HEK293 (cell line): ENCODE measurements around the gene RANGRF.

Experiments used
- KLF7 ChIP-seq: fragments of 450-650 bp; formaldehyde crosslinking; IDR thresholded peaks from 2 replicates; pipeline ENCODE4 v1.5.1; 2016; ENCODE audit warnings: missing biosample characterization, missing genetic modification characterization, borderline replicate concordance
- SETDB1 ChIP-seq: IDR thresholded peaks from one replicate; pipeline ENCODE4 v1.6.1; 2017; ENCODE audit warnings: mild to moderate bottlenecking, low read length, moderate library complexity, mixed read lengths; ENCODE audit not compliant: insufficient read length
- ZBTB21 ChIP-seq: fragments of 450-650 bp; formaldehyde crosslinking; IDR thresholded peaks from 2 replicates; pipeline ENCODE4 v1.5.1; 2017; ENCODE audit warnings: missing biosample characterization, missing genetic modification characterization
- ZNF114 ChIP-seq: fragments of 450-650 bp; formaldehyde crosslinking; IDR thresholded peaks from 2 replicates; pipeline ENCODE4 v1.5.0; 2017; ENCODE audit warnings: missing biosample characterization, missing genetic modification characterization
- ZNF174 ChIP-seq: fragments of 450-650 bp; formaldehyde crosslinking; IDR thresholded peaks from 2 replicates; pipeline ENCODE4 v1.5.0; 2017; ENCODE audit warnings: missing biosample characterization, mild to moderate bottlenecking, missing genetic modification characterization
- ZNF629 ChIP-seq: fragments of 450-650 bp; formaldehyde crosslinking; IDR thresholded peaks from 2 replicates; pipeline ENCODE4 v1.5.1; 2017; ENCODE audit warnings: missing biosample characterization, missing genetic modification characterization
- ZNF707 ChIP-seq: fragments of 450-650 bp; formaldehyde crosslinking; IDR thresholded peaks from 2 replicates; pipeline ENCODE4 v1.5.1; 2016; ENCODE audit warnings: missing biosample characterization, missing genetic modification characterization
- TF ChIP-seq, protein P1 (sequence below): fragments of 450-650 bp; formaldehyde crosslinking; conservative IDR thresholded peaks from 2 replicates; pipeline ENCODE4 v1.5.1; 2016; ENCODE audit warnings: low read depth, missing biosample characterization, missing genetic modification characterization
- TF ChIP-seq, protein P2 (sequence below): fragments of 450-650 bp; formaldehyde crosslinking; IDR thresholded peaks from 2 replicates; pipeline ENCODE4 v1.5.1; 2016; ENCODE audit warnings: missing biosample characterization, missing genetic modification characterization, borderline replicate concordance
- TF ChIP-seq, protein P3 (sequence below): fragments of 450-650 bp; formaldehyde crosslinking; IDR thresholded peaks from 2 replicates; pipeline ENCODE4 v1.5.1; 2016; ENCODE audit warnings: missing biosample characterization, missing genetic modification characterization, low read depth
- TF ChIP-seq, protein P4 (sequence below): sonication (generic); formaldehyde crosslinking; IDR thresholded peaks from 2 replicates; pipeline ENCODE4 v1.8.1; 2022; ENCODE audit warnings: mild to moderate bottlenecking, moderate library complexity, missing genetic modification reagents
- TF ChIP-seq, protein P5 (sequence below): fragments of 450-650 bp; formaldehyde crosslinking; IDR thresholded peaks from 2 replicates; pipeline ENCODE4 v1.5.1; 2016; ENCODE audit warnings: missing biosample characterization, missing genetic modification characterization

DNA sequence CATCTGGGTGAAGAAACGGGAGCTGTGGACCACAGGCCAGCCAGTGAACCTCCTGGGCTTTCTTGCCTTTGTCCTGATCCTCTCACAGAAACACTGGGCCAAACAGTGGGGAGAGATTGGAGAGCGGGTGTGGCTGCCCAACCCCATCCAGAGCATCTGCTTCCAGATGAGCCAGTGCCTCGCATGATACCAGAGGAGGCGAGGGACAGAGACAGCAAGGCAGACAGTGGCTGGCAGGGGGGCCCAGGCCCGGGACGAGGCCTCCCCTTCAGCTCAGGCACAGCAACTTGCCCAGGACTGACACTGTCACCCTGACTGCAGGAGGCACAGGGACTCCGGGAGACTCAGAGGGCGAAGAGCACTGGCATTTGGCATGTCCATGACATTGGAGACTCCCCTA lies 33.6 kb downstream of the RANGRF start:
- TF ChIP-seq, protein P1, sequence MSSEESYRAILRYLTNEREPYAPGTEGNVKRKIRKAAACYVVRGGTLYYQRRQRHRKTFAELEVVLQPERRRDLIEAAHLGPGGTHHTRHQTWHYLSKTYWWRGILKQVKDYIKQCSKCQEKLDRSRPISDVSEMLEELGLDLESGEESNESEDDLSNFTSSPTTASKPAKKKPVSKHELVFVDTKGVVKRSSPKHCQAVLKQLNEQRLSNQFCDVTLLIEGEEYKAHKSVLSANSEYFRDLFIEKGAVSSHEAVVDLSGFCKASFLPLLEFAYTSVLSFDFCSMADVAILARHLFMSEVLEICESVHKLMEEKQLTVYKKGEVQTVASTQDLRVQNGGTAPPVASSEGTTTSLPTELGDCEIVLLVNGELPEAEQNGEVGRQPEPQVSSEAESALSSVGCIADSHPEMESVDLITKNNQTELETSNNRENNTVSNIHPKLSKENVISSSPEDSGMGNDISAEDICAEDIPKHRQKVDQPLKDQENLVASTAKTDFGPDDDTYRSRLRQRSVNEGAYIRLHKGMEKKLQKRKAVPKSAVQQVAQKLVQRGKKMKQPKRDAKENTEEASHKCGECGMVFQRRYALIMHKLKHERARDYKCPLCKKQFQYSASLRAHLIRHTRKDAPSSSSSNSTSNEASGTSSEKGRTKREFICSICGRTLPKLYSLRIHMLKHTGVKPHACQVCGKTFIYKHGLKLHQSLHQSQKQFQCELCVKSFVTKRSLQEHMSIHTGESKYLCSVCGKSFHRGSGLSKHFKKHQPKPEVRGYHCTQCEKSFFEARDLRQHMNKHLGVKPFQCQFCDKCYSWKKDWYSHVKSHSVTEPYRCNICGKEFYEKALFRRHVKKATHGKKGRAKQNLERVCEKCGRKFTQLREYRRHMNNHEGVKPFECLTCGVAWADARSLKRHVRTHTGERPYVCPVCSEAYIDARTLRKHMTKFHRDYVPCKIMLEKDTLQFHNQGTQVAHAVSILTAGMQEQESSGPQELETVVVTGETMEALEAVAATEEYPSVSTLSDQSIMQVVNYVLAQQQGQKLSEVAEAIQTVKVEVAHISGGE (tag by site-specific recombination) = no peak
- no peak for TF ChIP-seq ZNF707 (tag by site-specific recombination)
- no peak for TF ChIP-seq ZBTB21 (tag by site-specific recombination)
- no peak for TF ChIP-seq SETDB1
- no peak for TF ChIP-seq ZNF114 (tag by site-specific recombination)
- TF ChIP-seq KLF7 (tag by site-specific recombination) = no peak
- no peak for TF ChIP-seq ZNF174 (tag by site-specific recombination)
- TF ChIP-seq, protein P2, sequence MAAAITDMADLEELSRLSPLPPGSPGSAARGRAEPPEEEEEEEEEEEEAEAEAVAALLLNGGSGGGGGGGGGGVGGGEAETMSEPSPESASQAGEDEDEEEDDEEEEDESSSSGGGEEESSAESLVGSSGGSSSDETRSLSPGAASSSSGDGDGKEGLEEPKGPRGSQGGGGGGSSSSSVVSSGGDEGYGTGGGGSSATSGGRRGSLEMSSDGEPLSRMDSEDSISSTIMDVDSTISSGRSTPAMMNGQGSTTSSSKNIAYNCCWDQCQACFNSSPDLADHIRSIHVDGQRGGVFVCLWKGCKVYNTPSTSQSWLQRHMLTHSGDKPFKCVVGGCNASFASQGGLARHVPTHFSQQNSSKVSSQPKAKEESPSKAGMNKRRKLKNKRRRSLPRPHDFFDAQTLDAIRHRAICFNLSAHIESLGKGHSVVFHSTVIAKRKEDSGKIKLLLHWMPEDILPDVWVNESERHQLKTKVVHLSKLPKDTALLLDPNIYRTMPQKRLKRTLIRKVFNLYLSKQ (tag by site-specific recombination) = no peak
- TF ChIP-seq, protein P3, sequence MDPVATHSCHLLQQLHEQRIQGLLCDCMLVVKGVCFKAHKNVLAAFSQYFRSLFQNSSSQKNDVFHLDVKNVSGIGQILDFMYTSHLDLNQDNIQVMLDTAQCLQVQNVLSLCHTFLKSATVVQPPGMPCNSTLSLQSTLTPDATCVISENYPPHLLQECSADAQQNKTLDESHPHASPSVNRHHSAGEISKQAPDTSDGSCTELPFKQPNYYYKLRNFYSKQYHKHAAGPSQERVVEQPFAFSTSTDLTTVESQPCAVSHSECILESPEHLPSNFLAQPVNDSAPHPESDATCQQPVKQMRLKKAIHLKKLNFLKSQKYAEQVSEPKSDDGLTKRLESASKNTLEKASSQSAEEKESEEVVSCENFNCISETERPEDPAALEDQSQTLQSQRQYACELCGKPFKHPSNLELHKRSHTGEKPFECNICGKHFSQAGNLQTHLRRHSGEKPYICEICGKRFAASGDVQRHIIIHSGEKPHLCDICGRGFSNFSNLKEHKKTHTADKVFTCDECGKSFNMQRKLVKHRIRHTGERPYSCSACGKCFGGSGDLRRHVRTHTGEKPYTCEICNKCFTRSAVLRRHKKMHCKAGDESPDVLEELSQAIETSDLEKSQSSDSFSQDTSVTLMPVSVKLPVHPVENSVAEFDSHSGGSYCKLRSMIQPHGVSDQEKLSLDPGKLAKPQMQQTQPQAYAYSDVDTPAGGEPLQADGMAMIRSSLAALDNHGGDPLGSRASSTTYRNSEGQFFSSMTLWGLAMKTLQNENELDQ (tag by site-specific recombination) = no peak
- no peak for TF ChIP-seq ZNF629
- TF ChIP-seq, protein P4, sequence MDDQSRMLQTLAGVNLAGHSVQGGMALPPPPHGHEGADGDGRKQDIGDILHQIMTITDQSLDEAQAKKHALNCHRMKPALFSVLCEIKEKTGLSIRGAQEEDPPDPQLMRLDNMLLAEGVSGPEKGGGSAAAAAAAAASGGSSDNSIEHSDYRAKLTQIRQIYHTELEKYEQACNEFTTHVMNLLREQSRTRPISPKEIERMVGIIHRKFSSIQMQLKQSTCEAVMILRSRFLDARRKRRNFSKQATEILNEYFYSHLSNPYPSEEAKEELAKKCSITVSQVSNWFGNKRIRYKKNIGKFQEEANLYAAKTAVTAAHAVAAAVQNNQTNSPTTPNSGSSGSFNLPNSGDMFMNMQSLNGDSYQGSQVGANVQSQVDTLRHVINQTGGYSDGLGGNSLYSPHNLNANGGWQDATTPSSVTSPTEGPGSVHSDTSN = no peak
- TF ChIP-seq, protein P5, sequence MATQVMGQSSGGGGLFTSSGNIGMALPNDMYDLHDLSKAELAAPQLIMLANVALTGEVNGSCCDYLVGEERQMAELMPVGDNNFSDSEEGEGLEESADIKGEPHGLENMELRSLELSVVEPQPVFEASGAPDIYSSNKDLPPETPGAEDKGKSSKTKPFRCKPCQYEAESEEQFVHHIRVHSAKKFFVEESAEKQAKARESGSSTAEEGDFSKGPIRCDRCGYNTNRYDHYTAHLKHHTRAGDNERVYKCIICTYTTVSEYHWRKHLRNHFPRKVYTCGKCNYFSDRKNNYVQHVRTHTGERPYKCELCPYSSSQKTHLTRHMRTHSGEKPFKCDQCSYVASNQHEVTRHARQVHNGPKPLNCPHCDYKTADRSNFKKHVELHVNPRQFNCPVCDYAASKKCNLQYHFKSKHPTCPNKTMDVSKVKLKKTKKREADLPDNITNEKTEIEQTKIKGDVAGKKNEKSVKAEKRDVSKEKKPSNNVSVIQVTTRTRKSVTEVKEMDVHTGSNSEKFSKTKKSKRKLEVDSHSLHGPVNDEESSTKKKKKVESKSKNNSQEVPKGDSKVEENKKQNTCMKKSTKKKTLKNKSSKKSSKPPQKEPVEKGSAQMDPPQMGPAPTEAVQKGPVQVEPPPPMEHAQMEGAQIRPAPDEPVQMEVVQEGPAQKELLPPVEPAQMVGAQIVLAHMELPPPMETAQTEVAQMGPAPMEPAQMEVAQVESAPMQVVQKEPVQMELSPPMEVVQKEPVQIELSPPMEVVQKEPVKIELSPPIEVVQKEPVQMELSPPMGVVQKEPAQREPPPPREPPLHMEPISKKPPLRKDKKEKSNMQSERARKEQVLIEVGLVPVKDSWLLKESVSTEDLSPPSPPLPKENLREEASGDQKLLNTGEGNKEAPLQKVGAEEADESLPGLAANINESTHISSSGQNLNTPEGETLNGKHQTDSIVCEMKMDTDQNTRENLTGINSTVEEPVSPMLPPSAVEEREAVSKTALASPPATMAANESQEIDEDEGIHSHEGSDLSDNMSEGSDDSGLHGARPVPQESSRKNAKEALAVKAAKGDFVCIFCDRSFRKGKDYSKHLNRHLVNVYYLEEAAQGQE (tag by site-specific recombination) = no peak
